ENCODE results near the gene ARL11.

DNA sequence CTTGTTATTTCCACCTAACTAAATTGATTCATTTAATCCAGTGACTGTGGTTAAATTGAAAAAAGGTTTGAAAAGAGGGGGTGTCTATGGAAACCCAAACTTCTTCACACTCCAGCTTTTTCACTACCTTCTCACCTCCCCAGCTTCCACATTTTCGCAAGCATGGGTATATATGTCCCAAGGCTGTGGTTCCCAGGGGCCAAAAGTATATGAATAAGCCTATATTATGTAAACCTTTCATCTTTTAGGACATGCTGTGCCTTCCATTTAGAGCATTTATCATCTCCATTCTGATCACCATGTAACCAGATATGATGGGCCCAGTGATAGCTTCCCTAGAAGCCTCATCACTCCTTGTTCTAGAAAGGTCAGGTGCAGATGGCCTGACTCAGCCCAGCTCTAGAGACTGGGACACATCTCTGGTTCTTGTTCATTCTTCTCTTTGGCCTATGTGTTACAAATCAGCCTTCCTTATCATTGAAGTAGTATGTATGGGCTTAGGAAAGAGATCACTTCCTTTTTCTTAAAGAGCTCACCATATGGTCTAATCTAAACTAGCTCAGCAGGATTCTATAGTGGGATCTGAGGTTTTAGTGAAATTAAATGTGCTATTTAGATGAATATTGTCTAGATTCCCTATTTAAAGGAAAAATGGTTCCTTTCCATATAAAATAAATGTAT lies 19.5 kb upstream of the ARL11 start:
- no peak for TF ChIP-seq POLR2A (IDR thresholded peaks at IDR 0.05)
- TF ChIP-seq, protein P1, sequence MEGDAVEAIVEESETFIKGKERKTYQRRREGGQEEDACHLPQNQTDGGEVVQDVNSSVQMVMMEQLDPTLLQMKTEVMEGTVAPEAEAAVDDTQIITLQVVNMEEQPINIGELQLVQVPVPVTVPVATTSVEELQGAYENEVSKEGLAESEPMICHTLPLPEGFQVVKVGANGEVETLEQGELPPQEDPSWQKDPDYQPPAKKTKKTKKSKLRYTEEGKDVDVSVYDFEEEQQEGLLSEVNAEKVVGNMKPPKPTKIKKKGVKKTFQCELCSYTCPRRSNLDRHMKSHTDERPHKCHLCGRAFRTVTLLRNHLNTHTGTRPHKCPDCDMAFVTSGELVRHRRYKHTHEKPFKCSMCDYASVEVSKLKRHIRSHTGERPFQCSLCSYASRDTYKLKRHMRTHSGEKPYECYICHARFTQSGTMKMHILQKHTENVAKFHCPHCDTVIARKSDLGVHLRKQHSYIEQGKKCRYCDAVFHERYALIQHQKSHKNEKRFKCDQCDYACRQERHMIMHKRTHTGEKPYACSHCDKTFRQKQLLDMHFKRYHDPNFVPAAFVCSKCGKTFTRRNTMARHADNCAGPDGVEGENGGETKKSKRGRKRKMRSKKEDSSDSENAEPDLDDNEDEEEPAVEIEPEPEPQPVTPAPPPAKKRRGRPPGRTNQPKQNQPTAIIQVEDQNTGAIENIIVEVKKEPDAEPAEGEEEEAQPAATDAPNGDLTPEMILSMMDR (IDR thresholded peaks at IDR 0.05): no peak

Measured in testis (tissue), 2 donors.